Breast epithelium (tissue), 3 donors: Measurements from ENCODE around the gene CBFA2T3.

ENCODE experiments used
- POLR2AphosphoS5 ChIP-seq, 3 donors: sonication (generic); formaldehyde crosslinking; IDR thresholded peaks; one replicate each; pipeline ENCODE4 v1.6.1; 2017; ENCODE audit warnings: antibody characterized with exemption in 3 of 3
- TF ChIP-seq, protein P1 (sequence below), 3 donors: fragments of 450-650 bp; IDR thresholded peaks; one replicate each; pipeline ENCODE4 v1.5.1; 2016 to 2017; ENCODE audit warnings: antibody characterized with exemption in 3 of 3, mild to moderate bottlenecking in 3 of 3, moderate library complexity in 3 of 3

DNA sequence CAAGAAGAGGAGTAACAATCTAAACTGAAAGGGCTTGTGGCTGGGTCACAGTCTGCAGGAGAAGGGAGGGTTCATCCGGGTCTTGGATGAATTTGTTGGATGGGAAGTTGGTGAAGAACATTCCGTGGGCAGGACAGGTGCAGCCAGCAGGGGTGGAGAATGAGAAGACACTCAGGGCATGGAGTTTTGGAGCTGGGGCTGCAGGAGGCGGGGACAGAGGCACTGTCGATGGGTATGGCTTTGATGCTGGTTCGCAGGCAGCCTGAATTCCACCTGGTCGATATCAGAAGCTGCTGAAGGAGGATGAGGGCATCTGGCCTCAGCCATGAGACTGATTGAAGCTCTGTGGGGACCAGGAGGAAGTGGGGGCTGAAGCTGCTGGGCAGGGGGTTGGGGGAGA, 36.1 kb upstream of the CBFA2T3 start:
- TF ChIP-seq, protein P1, sequence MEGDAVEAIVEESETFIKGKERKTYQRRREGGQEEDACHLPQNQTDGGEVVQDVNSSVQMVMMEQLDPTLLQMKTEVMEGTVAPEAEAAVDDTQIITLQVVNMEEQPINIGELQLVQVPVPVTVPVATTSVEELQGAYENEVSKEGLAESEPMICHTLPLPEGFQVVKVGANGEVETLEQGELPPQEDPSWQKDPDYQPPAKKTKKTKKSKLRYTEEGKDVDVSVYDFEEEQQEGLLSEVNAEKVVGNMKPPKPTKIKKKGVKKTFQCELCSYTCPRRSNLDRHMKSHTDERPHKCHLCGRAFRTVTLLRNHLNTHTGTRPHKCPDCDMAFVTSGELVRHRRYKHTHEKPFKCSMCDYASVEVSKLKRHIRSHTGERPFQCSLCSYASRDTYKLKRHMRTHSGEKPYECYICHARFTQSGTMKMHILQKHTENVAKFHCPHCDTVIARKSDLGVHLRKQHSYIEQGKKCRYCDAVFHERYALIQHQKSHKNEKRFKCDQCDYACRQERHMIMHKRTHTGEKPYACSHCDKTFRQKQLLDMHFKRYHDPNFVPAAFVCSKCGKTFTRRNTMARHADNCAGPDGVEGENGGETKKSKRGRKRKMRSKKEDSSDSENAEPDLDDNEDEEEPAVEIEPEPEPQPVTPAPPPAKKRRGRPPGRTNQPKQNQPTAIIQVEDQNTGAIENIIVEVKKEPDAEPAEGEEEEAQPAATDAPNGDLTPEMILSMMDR (IDR thresholded peaks at IDR 0.05), result no peak
- TF ChIP-seq POLR2AphosphoS5 (IDR thresholded peaks at IDR 0.05), result no peak
